ENCODE measurements around the gene HIPK4.

DNA sequence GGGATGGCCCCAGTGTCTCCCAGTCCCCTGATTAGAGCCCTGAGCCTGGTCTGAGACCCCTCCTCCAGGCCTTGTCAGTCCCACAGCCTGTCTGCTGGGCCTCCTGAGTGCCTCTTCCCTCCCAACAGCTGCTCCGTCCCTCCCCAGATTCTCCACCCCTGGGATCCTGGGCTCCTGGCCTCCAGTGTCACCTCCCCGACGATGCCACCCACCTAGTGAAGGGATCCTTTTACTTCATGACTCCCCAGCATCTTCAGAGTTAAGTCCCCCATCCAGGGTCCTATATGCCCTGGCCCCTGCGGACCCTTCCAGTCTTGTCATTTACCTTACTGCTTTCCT lies 27.6 kb upstream of the HIPK4 start:
- TF ChIP-seq CTCF (conservative IDR thresholded peaks at IDR 0.05; ENCODE audit: low read depth in 2 of 2), result no peak
- no peak for TF ChIP-seq EZH2 (IDR thresholded peaks at IDR 0.05; ENCODE audit: low read depth, unreplicated experiment)
- no peak for TF ChIP-seq POLR2AphosphoS5 (IDR thresholded peaks at IDR 0.05; ENCODE audit: low read depth)
